Fibroblast of skin of left quadriceps (primary cell): ENCODE data around the gene DNAH6.
"Not testable (repeated sequence)": the region's sequence is repeated elsewhere in the genome, so short reads cannot be mapped to it uniquely, and the experiment has no call there.

Experiments
- DNase-seq, 2 experiments: peaks; one replicate each; pipeline ENCODE4 v3.0.0-alpha.2; 2013; ENCODE audit warnings: low read depth in 2 of 2

The DNAH6 gene

DNA sequence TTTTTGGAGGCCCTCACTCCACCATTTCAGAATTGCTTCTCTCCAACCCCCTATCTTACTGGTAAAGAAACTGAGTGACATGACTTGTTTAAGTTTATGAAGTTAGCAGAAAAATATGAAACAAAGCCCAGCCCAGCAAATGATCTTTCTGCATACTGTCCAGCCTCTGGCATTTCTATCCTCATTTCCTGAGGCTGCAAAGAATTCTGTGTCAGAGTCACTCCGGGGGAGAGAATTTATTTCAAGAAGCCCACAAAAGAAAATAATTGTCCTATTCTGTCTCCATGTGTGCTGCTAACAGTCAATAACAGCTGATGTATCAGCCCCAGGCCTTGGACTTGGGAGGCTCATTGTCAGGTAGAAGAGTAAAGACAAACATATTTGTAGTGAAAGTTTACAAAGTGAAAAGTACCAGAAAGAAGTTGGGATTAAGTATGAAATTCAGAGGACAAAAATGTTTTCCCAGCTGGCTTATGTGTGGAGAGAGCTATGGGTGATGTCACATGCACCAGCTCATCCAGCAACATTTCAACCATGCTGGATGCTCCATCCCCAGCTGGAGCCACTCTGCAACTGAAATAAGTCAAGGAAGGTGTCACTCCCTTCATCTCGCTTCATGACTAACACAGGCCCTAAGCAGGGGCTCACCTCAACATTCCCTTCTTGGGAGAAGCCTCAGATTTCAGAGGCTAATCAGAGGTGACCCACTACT, 322.3 kb downstream of the DNAH6 start:
- no peak for DNase-seq

DNA sequence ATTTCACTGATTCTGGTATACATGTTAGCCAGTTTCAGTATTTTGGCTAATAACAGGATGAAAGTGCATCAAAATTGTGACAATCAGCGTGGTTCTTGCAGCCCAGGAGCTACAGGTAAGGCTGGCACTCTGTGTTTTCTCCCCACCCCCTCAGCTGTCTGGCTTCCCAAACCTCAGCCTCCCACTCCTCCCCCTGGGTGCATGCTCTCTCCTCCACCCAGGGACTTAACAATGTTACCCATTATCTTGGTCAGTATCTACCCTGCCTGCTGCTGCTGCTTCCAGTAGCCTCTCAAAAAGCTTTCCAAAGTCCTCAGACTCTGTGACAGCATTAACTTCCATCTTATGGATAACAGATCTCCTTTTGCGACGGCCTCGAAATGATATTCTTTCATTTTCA, 323.6 kb downstream of the DNAH6 start:
- no peak for DNase-seq

DNA sequence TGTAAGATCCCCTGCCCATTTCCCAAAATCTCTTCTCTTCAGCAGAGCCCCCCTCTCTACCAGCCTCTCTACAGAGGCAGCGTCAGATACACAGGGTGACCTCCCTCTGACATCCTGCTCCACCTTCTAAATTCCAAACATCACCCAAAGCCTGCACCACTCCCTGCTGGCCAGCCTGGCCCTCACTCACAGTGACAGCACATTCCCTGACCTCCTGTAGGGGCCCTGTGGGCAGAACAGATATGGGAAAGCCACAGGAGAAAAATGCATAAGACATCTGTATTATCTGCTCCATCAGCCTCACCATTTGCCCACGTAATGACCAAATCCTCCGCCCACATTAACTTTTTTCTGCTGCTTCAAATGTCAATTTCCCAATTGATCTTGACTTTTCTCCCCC, 324.0 kb downstream of the DNAH6 start:
- no peak for DNase-seq

DNA sequence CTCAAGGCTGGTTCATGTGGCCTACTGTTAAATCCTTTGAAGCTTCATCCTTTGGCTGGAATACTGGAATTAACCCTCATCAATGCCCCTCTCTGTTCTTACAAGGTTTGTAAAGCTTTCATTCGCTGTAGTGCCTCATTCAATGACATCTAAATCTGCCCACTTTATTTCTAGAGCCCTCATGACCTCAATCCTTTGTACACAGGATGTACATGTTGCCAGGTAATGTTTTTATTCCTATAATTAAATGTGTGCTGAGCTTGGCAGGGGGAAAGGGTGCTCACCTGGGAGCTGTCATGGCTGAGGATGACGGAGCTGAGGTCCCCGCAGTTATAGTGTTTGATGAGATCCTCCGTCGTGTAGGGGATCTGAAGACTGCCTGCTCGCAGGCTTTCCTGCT, 325.3 kb downstream of the DNAH6 start:
- no peak for DNase-seq

DNA sequence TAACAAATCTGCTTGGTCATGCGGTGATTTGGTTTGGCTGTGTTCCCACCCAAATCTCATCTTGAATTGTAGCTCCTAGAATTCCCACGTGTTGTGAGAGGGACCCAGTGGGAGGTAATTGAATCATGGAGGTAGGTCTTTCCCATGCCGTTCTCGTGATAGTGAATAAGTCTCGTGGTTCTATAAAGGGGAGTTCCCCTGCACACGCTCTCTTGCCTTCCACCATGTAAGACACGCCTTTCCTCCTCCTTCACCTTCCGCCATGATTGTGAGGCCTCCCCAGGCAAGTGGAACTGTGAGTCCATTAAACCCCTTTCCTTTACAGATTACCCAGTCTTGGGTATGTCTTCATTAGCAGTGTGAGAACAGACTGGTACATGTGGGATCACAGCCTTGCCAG, 327.8 kb downstream of the DNAH6 start:
- DNase-seq, result no peak

DNA sequence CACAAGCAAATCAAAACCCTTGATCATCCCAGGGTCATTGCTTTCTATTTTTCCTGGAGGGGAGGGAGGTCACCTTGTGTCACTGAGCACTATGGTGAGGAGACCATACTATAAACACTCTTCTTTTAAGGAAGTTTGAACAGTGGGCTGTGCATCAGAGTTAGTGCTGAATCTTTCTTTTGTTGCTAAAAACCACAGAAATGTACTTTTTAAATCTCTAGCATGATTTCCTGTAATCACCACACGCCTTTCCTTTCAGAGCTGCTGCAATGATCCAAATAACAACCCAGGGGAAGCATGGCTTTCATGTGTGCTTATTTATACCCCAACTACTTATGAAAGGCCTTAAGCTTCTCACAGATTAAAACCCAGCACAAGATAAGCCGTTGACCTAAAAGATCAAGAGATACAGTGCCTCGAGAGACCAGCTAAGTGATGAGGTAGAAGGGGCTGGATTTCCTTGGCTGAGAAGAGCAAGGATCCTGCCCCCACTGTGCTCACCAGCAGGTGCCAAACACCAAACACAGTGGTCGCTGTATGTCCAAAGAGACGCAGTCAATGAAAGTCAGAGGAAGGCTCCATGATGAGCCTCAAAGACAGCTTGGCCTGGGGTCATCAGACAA, 329.9 kb downstream of the DNAH6 start:
- no peak for DNase-seq

DNA sequence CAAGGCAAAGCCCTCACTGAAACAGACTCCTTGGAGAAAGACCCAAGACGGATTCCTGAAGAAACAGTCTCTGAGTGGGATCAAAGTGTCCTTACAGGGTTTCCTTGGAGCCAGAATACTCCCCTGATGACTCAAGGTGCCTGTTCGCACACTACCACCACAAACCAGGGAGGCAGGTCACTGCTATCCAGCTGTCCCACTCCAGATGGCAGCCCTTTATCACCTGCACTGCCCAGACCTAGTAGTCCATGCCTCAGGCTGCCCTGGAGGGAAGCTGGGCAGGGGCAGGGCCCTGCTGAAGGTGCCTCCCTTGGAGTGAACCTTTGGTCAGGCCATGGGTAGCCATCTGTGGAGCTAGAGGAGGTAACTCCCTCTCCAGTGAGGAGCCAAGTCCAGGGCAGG, 330.4 kb downstream of the DNAH6 start:
- DNase-seq, result no peak

DNA sequence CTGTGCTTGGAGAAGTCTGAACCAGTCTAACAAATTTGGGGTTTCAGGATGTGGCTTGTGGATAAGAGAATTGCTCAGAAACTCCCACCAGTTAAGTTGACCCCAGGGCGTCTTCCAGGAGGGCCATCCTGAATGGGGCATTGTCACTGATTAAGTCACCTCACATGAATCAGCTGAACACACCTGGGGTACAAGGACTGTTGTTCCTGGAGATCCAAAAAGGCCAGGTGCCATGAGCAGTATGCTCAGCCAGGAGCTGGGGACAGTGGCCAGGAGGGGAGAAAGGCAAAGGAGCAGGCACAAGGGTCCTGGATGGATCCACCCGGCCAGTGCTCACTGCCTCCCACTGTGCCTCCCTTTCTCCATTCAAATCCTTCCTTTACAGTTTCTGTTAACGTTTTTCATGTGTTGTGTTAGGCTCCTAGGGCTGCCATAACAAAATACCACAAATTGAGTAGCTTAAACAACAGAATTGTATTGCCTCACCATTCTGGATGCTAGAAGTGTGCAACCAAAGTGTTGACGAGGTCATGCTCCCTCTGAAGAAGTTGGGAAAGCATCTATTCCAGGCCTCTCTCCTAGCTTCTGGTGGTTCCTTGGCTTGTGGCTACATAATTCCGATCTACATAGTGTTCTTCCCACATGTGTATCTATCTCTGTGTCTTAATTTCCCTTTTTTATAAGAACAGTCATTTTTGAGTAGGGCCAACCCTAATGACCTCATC, 331.2 kb downstream of the DNAH6 start:
- DNase-seq, result peak in 1 of 2 experiments; percentile 17

DNA sequence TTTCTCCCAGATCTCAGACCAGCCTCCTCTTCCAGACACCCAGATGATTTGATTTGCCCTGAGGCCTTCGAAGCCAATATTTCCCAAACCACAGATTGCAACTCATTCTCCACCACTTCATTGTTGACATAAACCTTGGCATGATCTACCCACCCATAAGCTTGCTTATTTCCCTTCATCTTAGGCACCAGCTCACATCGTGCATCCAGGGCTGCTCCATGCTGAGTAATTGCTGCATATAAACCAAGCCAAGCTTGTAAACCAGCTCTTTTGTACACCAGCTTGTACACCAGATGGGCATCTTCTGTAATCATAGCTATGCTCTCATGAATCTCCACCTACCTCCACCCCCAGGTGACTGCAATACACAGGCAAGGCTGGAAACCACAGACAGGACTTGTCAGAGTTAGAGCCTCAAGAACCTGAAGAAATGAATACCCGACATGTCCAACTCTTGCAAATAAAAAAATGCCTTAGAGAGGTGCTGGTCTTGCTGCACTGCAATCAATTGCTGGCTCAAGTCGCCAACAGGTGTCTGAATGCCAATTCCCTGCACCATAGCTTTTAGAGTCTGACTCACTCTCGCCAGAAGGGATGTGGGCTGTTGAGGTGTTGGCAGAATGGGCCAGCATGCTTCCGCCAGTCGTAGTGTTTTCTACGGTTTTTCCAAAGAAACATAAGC, 333.1 kb downstream of the DNAH6 start:
- DNase-seq, result no peak

DNA sequence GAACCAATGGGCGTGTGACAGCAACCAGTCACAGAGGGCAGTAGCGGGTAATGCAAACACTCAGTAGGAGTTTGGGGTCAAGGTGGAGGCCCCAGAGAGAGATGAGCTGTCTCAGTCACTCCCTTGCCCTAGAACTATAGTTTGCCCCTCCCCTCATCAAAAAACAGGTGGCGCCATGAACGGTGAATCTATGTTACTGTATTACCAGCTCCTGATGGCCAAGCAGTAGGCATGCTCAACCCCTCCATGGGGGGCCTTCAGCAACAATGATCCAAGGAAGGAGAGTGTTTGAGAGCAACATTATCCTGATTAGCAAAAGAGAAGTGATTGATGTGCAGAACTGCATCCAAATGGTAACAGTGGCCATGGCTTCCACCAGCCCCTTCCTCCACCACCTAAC, 334.2 kb downstream of the DNAH6 start:
- no peak for DNase-seq

DNA sequence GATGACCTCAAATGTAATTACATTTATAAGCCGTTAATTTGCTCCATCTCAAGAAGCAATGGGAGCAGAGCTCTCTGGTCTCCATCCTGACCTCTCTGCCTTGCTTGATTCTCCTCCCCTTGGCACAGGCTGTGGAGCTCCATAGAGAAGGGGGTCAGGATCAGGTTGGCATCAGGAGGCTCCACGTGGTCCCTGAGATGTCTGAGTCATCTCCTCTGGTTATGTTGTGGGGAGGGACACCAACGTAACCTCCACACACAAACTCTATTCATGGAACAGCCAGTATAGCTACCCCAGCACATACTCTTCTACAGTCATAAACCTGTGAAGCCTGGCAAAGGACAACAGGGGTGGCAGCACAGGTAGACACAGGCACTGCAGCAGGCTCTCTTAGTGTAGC, 335.6 kb downstream of the DNAH6 start:
- no peak for DNase-seq

DNA sequence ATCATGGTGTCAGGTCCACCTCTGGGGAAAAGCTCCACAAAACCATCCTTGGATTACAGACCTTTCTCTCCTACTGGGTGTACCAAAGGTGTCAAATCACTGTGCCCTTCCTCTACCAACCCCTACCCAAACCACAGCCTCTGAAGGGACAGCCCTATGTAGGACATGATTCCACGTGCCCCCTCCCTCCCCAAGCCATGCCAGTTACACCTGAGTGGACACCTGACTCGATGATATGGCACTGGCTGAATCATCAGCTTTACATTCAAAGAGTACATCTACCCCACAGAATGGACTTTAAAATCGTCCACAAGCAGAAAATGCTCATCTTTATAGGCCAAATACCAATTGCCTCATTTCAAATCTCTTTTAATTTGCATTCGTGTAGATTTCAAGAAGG, 338.6 kb downstream of the DNAH6 start:
- no peak for DNase-seq

DNA sequence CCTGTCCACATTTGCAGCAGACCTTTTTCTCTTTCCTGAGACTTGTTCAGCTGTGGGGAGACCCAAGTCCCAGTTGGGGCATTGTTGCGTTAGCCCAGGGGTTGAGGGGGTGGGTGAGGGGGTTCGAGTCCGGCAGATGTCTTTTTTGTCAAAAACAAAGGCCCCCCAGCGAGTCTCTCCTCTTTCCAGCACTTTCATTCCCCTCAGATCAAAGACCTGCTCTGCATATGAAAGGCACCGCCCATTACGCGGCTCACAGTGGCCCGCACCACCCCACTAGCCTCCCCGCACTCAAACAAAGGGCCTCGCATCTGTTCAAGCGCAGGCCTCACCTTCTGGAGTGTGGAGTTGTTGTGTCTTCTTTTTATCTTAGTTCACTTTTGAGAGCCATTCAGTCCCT, 339.4 kb downstream of the DNAH6 start:
- no peak for DNase-seq

DNA sequence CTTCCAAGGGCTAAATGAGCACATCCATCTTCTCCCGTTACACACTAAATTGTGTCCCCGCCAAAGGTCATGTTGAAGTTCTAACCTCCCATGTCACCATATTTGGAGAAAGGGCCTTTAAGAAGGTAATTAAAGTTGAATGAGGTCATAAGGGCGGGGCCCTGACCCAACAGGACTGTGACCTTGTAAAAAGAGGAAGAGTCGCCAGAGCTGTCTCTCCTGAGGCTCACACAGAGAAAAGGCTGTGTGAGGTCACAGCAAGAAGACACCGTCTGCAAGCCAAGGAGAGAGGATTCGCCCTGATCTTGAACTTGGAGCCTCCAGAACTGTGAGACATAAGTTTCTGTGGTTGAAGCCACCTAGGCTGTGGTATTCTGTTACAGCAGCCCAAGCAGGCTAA, 340.5 kb downstream of the DNAH6 start:
- DNase-seq, result no peak

DNA sequence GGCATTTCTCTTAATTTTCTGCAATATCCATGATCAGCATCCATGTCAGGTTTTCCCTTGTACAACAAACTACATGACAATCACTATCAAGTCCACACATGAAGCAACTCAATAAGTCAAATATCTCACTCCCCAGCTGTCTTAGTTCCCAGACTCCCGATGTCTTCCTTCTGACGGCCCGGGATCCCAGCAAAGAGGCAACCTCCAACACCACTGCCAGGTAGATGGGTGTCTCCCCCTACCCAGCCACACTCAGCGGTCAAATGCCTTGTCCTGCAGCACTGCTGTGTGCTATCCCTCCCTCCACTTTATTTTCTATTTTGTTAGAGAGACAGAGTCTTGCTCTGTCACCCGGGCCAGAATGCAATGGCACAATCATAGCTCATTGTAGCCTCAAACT, 341.3 kb downstream of the DNAH6 start:
- DNase-seq, result no peak

DNA sequence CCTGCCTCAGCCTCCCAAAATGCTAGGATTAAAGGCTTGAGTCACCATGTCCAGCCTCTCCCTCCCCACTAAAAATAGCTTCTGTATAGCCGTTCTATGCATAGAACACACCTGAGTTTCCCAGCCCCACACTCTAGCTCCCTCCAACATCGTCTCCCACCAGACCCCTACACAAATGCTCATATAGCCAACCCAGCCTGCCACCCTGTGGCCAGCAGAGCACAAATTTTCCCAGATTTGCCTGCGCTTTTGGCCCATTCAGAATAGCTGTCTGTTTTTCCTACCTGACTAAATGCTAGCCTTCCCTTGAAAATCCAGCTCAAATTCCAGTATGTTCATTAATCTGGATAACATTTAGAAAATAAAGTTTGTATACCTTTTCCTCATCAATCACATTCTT, 341.8 kb downstream of the DNAH6 start:
- DNase-seq, result no peak

DNA sequence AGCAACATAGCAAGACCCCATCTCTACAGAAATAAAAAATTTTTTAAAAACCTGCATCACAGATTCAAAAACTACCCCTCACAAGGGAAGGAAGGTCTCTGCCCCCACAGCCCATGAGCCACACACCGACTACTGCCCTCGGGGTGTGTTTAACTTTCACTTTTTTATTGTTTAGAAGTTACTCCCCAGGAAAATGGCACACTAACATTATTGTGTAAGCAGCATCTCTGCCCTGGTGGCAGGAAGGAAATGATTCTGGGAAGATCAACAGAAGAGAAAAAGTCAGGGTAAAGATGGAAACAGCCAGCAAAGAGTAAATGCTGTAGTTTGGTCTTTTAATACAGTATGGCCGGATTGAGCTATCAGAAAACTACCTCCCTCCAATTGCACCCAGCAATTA, 342.6 kb downstream of the DNAH6 start:
- no peak for DNase-seq

DNA sequence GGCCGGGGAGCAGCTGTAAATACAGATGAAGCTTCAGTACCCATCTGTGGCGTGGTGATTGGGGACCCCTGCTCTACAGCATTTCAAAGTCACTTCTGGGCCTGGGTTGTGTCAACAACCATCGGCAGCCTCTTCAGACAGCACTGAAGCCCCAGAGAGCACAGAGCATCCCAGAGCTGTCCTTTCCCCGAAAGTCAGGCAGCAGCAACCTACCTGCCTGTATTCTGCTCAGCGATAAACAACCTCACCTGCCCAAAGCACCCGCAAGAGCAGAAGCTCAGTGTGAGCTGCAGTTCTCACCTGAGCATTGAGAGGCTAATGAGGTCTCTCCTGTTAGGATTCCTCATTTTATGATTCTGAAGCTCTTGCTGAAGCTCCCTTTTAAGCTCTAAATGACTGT, 345.2 kb downstream of the DNAH6 start:
- no peak for DNase-seq

DNA sequence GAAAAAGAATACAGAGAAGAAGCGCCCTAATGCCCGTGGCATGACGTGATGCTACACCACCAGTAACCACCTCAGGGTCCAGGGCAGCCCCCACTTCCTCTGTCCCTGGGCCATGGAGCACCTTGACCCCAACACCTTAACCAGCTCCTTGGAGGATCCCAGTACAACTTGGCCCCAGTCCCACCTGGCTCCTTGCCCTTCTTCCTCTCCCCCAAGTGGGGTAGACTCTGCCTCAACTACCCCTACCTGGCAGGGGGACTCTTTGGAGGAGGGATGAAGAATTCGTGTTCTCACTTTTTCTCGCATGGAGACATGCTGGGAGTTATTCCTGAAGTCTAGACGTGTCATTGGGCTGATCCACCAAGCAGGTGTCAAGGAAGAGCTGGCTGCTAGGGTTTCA, 345.7 kb downstream of the DNAH6 start:
- no peak for DNase-seq

DNA sequence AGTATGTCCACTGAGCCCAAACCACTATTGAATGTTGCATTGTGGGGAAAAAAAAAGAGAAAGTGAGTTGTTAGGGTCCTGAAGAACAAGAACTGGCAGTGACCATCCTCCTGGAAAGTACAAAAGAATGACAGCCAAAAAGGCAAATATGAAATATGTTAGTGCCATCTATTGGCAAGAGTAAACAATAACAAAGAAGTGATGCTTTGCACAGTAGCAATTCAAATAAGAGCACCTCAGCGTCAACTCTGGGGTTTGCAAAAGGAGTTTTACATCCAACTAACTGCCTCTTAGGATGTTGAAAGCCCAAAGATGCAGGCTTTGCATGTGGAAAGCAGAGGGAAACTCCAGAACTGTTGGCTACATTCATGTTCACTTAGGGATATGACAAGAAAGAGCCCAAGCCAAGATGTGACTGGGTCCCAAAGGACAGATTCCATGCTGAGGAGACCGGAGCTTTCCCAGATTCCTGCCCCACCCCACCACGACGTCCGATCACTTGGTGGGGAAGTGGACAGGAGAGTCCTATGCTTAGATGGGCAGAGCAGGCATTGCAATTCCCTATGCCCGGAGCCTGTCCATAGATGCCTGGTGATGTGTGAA, 349.0 kb downstream of the DNAH6 start:
- no peak for DNase-seq

DNA sequence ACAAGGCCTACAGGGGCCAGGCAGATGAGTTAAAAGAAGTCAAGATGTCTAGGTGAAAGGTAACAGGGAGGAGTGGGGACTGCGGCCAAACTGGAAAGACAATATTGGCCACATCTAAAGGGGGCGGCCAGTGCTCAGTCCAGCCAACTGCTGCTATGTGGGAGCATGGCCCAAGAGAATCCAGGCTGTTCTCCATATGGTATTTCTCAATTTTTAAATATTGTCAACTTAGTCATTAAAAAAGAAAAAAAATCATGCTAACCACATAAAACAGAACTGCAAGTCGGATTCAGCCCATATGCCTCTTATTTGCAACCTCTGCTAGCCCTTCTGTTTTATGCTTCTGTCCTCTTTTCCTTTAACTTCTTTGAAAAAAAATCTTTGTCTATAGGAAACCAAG, 349.8 kb downstream of the DNAH6 start:
- DNase-seq, result no peak

DNA sequence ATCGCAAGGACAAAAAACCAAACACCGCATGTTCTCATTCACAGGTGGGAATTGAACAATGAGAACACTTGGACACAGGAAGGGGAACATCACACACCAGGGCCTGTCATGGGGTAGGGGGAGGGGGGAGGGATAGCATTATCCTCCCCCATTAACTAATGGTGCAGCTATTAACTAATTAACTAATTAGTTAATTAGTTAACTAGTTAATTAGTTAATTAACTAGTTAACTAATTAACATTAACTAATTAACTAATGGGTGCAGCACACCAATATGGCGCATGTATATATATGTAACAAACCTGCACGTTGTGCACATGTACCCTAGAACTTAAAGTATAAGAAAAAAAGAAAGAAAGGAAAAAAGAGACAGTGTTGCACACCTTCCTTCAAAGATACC, 352.0 kb downstream of the DNAH6 start:
- not testable (repeated sequence) for DNase-seq
